NCI-H1930 (cell line): Measurements from ENCODE around the gene TRIP13.
"Not testable (repeated sequence)": the region's sequence is repeated elsewhere in the genome, so short reads cannot be mapped to it uniquely, and the experiment has no call there.

Experiments
- DNase-seq, 2 experiments: peaks; one replicate each; lab custom pipeline; 2025; lab: John Stamatoyannopoulos, UW

The TRIP13 gene

GRCh38 chr5:892394-893136, at the start of gene TRIP13, which contains the start of gene BRD9:
Gene TRIP13, plus strand, starts transcription at chr5:892884. Its CDS starts 115 bp downstream, at chr5:892999.
Gene BRD9, minus strand, starts transcription at chr5:892801. Its CDS starts 144 bp downstream, at chr5:892657.
- DNase-seq = peak; percentile 87 to 91

GRCh38 chr5:843371-843770, 49.3 kb upstream of the TRIP13 start:
- not testable (repeated sequence) for DNase-seq

GRCh38 chr5:843926-844325, 48.8 kb upstream of the TRIP13 start:
- DNase-seq = not testable (repeated sequence)

GRCh38 chr5:844426-844825, 48.3 kb upstream of the TRIP13 start:
- not testable (repeated sequence) for DNase-seq

GRCh38 chr5:845031-845675, 47.5 kb upstream of the TRIP13 start:
- DNase-seq = not testable (repeated sequence)

GRCh38 chr5:845676-846601, 46.7 kb upstream of the TRIP13 start:
- DNase-seq = not testable (repeated sequence)

- not testable (repeated sequence) for DNase-seq
These were observed 46.0 kb upstream of the TRIP13 start for GRCh38 chr5:846602-847091.

- DNase-seq = not testable (repeated sequence)
These were observed 45.5 kb upstream of the TRIP13 start for GRCh38 chr5:847212-847611.

- not testable (repeated sequence) for DNase-seq
These were observed 44.9 kb upstream of the TRIP13 start for GRCh38 chr5:847736-848135.

- no peak for DNase-seq
These were observed 44.0 kb upstream of the TRIP13 start for GRCh38 chr5:848671-849111.

GRCh38 chr5:849651-850301, 42.9 kb upstream of the TRIP13 start:
- no peak for DNase-seq

- DNase-seq = no peak
These were observed 42.1 kb upstream of the TRIP13 start, which contains the start of gene ZDHHC11 for GRCh38 chr5:850511-851006. Gene ZDHHC11, minus strand, starts transcription at chr5:850986. Its CDS starts 384 bp downstream, at chr5:850602.

- DNase-seq = no peak
These were observed 41.6 kb upstream of the TRIP13 start for GRCh38 chr5:851076-851475.

- no peak for DNase-seq
These were observed 41.1 kb upstream of the TRIP13 start for GRCh38 chr5:851553-851952.

- DNase-seq = no peak
These were observed 40.7 kb upstream of the TRIP13 start for GRCh38 chr5:852018-852417.

- no peak for DNase-seq
These were observed 40.0 kb upstream of the TRIP13 start for GRCh38 chr5:852431-853401.

GRCh38 chr5:853416-854090, 39.1 kb upstream of the TRIP13 start:
- not testable (repeated sequence) for DNase-seq

GRCh38 chr5:854217-854616, 38.5 kb upstream of the TRIP13 start:
- no peak for DNase-seq
